Endodermal cell (in vitro differentiated cells): Measurements from ENCODE around the gene RBFOX1. TPM values are rescaled to one million over a fixed set of nuclear protein-coding genes. Genes with fewer than 3 reads are reported as not detected.

ENCODE experiments used
- DNase-seq: peaks from one replicate; pipeline ENCODE4 v3.0.0-alpha.2; 2017
- H3K27ac ChIP-seq: 2 replicates; pipeline ENCODE4 v1.5.1; 2013; ENCODE audit warnings: mild to moderate bottlenecking, low read depth, low read length, moderate library complexity
- H3K27me3 ChIP-seq: 2 replicates; pipeline ENCODE4 v1.6.1; 2013; ENCODE audit warnings: mild to moderate bottlenecking, low read length, moderate library complexity; ENCODE audit not compliant: insufficient read depth, control insufficient read depth, poor library complexity, severe bottlenecking
- H3K36me3 ChIP-seq: 2 replicates; pipeline ENCODE4 v1.7.0; 2013; ENCODE audit warnings: mild to moderate bottlenecking, low read length, moderate library complexity; ENCODE audit not compliant: control insufficient read depth, insufficient read depth
- H3K4me1 ChIP-seq: one replicate; pipeline ENCODE4 v1.7.0; 2013; ENCODE audit warnings: low read length; ENCODE audit not compliant: control insufficient read depth, insufficient read depth
- H3K4me3 ChIP-seq: 2 replicates; pipeline ENCODE4 v1.5.1; 2013; ENCODE audit warnings: mild to moderate bottlenecking, low read length, moderate library complexity
- H3K9ac ChIP-seq: 2 replicates; pipeline ENCODE4 v1.6.1; 2013; ENCODE audit warnings: mild to moderate bottlenecking, low read length, moderate library complexity; ENCODE audit not compliant: poor library complexity, severe bottlenecking; ENCODE audit errors: extremely low read depth
- H3K9me3 ChIP-seq: 2 replicates; pipeline ENCODE4 v1.6.1; 2013; ENCODE audit warnings: mild to moderate bottlenecking, low read length, moderate library complexity; ENCODE audit not compliant: control insufficient read depth
- H3K27ac Mint-ChIP-seq: 2 replicates; pipeline ENCODE4 v1.8.0; 2020; ENCODE audit warnings: mixed read lengths
- H3K27me3 Mint-ChIP-seq: 2 replicates; pipeline ENCODE4 v1.8.0; 2021; ENCODE audit warnings: mild to moderate bottlenecking, mixed read lengths; ENCODE audit not compliant: insufficient read depth
- H3K36me3 Mint-ChIP-seq: 2 replicates; pipeline ENCODE4 v1.8.0; 2020; ENCODE audit warnings: low read depth, mixed read lengths
- H3K4me1 Mint-ChIP-seq: 2 replicates; pipeline ENCODE4 v1.8.0; 2020; ENCODE audit warnings: mixed read lengths
- H3K4me3 Mint-ChIP-seq: 2 replicates; pipeline ENCODE4 v1.8.0; 2020; ENCODE audit warnings: mild to moderate bottlenecking, moderate library complexity, mixed read lengths
- H3K9me3 Mint-ChIP-seq: 2 replicates; pipeline ENCODE4 v1.8.0; 2020; ENCODE audit warnings: mild to moderate bottlenecking, mixed read lengths
- WGBS, 2 experiments: methylation state at CpG; one replicate each; pipeline versions ENCODE4 v1.1.5 to v1.1.7; 2013; ENCODE audit warnings: missing lambda C conversion rate in 2 of 2, mixed read lengths in 1 of 2; ENCODE audit not compliant: insufficient coverage in 1 of 2, insufficient read length in 1 of 2; 5-methylcytosine and 5-hydroxymethylcytosine counted together
- total RNA-seq, 2 donors: library from RNA; stranded (reverse); fragmentation: NEBNext Ultra II Directional in 1 of 2; extraction: Animal tissue kit (Norgen Biotek cat#: 25700) in 1 of 2; gene quantifications; 2 replicates in 1 of 2; 3 replicates in 1 of 2; pipeline ENCODE4 v1.2.1, GENCODE V29; 2021
- TF ChIP-seq, protein P1 (sequence below): fragments of 200-600 bp; sonication (generic); conservative IDR thresholded peaks from 2 replicates; pipeline ENCODE4 v1.5.0; 2021; ENCODE audit warnings: antibody characterized with exemption, mild to moderate bottlenecking

The RBFOX1 gene
- total RNA-seq, 2 donors from 2014 or later, result 2.6 to 2.7 TPM

DNA sequence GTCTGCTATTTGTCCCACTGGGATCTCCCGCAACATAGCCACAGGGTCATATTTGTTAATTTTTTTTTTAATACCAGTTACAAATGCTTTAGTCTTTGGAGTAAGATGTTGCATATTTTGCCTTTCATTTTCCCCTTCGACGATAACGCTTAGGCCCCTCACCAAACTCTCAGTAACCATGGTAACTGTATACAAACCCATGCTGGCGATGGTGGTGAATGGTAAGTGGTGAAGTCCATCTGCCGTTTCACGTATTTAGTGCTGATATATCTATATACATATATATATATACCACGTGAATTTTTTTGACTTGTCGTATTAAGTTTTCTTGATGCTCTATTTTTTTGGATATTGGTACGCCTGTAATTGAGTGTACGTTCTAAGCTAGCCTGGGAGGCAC, 263.7 kb downstream of the RBFOX1 start:
- DNase-seq, result no peak
- H3K27ac ChIP-seq, result no peak overlapping the region
- H3K36me3 Mint-ChIP-seq, result no peaks in the 10 kb centered on the region
- no peaks in the 10 kb centered on the region for H3K9me3 ChIP-seq
- no peak overlapping the region for H3K9ac ChIP-seq
- peaks cover 9% of the 10 kb centered on the region for H3K4me1 Mint-ChIP-seq
- no peak overlapping the region for H3K27ac Mint-ChIP-seq
- whole genome bisulfite sequencing, 2 experiments, result 99 to 100% methylated on average over 1 to 8 of the region's 11 CpGs
- H3K4me3 Mint-ChIP-seq, result no peak overlapping the region
- no peaks in the 10 kb centered on the region for H3K27me3 ChIP-seq
- H3K4me3 ChIP-seq, result no peak overlapping the region
- no peaks in the 10 kb centered on the region for H3K9me3 Mint-ChIP-seq
- TF ChIP-seq, protein P1, sequence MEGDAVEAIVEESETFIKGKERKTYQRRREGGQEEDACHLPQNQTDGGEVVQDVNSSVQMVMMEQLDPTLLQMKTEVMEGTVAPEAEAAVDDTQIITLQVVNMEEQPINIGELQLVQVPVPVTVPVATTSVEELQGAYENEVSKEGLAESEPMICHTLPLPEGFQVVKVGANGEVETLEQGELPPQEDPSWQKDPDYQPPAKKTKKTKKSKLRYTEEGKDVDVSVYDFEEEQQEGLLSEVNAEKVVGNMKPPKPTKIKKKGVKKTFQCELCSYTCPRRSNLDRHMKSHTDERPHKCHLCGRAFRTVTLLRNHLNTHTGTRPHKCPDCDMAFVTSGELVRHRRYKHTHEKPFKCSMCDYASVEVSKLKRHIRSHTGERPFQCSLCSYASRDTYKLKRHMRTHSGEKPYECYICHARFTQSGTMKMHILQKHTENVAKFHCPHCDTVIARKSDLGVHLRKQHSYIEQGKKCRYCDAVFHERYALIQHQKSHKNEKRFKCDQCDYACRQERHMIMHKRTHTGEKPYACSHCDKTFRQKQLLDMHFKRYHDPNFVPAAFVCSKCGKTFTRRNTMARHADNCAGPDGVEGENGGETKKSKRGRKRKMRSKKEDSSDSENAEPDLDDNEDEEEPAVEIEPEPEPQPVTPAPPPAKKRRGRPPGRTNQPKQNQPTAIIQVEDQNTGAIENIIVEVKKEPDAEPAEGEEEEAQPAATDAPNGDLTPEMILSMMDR, result no peak
- H3K4me1 ChIP-seq, result no peaks in the 10 kb centered on the region
- no peaks in the 10 kb centered on the region for H3K27me3 Mint-ChIP-seq
- no peaks in the 10 kb centered on the region for H3K36me3 ChIP-seq

DNA sequence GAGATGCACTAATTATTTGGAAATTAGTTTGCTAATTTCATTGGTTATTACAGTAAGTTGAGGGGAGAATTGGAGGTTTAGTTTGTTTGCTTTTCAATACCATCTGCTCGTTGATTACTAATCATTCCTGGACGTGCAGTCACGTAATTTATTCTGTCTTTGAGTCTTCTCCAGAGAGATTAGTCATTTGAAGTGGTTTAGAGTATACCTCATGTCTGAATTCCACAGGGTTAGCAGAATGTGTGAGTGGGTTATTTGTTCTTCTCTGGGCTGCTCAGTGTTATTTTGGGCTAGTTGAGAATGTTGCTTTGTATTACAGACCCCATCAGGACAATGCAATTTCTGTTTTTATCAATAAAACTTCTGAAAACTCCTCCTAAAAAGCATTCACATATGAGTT, 265.0 kb downstream of the RBFOX1 start:
- no peaks in the 10 kb centered on the region for H3K27me3 Mint-ChIP-seq
- H3K4me1 Mint-ChIP-seq, result peaks cover 22% of the 10 kb centered on the region
- Histone ChIP-seq H3K27me3 (no peaks in the 10 kb centered on the region), H3K9me3 (no peaks in the 10 kb centered on the region), H3K27ac (no peak overlapping the region), H3K9ac (no peak overlapping the region), H3K4me1 (peaks cover 10% of the 10 kb centered on the region), H3K4me3 (no peak overlapping the region), H3K36me3 (no peaks in the 10 kb centered on the region)
- TF ChIP-seq, protein P1, result no peak
- no peak for DNase-seq
- H3K27ac Mint-ChIP-seq, result no peak overlapping the region
- WGBS, 2 experiments, result 78 to 92% methylated on average over 3 of the region's 3 CpGs
- no peaks in the 10 kb centered on the region for H3K36me3 Mint-ChIP-seq
- no peak overlapping the region for H3K4me3 Mint-ChIP-seq
- no peaks in the 10 kb centered on the region for H3K9me3 Mint-ChIP-seq

DNA sequence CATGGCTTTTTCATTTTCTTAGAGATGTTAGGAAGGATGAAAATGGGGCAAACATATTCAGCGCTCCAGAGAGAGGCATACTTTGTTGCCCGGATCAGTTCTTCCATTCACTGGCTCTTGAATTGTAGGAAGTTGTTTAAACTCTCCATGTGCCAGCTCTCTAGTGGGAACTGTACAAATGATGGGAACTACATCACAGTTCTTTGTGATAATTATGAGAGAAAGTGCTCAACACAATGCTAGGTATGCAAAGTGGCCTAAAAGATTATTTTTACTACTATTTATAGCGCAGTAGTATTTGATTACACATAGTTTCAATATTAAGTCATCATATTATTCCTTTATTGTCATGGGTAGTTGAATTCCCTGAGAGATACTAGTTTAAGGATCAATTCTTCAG, 268.5 kb downstream of the RBFOX1 start:
- H3K27me3 Mint-ChIP-seq, result no peaks in the 10 kb centered on the region
- H3K36me3 ChIP-seq, result no peaks in the 10 kb centered on the region
- peaks cover 10% of the 10 kb centered on the region for H3K4me1 ChIP-seq
- no peaks in the 10 kb centered on the region for H3K9me3 ChIP-seq
- TF ChIP-seq, protein P1, result no peak
- no peak for DNase-seq
- no peak overlapping the region for H3K27ac ChIP-seq
- peaks cover 22% of the 10 kb centered on the region for H3K4me1 Mint-ChIP-seq
- WGBS, 2 experiments, result 98 to 100% methylated on average over 2 of the region's 3 CpGs
- H3K9ac ChIP-seq, result no peak overlapping the region
- no peaks in the 10 kb centered on the region for H3K27me3 ChIP-seq
- H3K9me3 Mint-ChIP-seq, result no peaks in the 10 kb centered on the region
- H3K27ac Mint-ChIP-seq, result no peak overlapping the region
- no peak overlapping the region for H3K4me3 ChIP-seq
- H3K4me3 Mint-ChIP-seq, result peak overlapping the region; percentile 12
- no peaks in the 10 kb centered on the region for H3K36me3 Mint-ChIP-seq
